Stimulated activated CD4-positive, alpha-beta T cell treated with anti-CD3 and anti-CD28 coated beads, TNF-alpha, amount 100 ng/mL, for 48 hours (primary cell): ENCODE results near the gene PCLO.
"Not testable (repeated sequence)": the region's sequence is repeated elsewhere in the genome, so short reads cannot be mapped to it uniquely, and the experiment has no call there.

ENCODE experiments used
- DNase-seq, 3 donors: peaks; one replicate each; pipeline ENCODE4 v3.0.0-alpha.2; 2020; ENCODE audit warnings: low read depth in 3 of 3

Gene PCLO

GRCh38 chr7:83142365-83142764, 20.3 kb downstream of the PCLO start:
- DNase-seq: no peak

- DNase-seq: no peak
Measured at GRCh38 chr7:83141927-83142326, 20.8 kb downstream of the PCLO start.

- no peak for DNase-seq
Measured at GRCh38 chr7:83130623-83131545, 31.8 kb downstream of the PCLO start.

- DNase-seq: no peak
Measured at GRCh38 chr7:83130191-83130590, 32.5 kb downstream of the PCLO start.

GRCh38 chr7:83119494-83119893, 43.2 kb downstream of the PCLO start:
- no peak for DNase-seq

- no peak for DNase-seq
Measured at GRCh38 chr7:83119026-83119382, 43.7 kb downstream of the PCLO start.

GRCh38 chr7:83118347-83119025, 44.2 kb downstream of the PCLO start:
- no peak for DNase-seq

GRCh38 chr7:83117466-83117865, 45.2 kb downstream of the PCLO start:
- no peak for DNase-seq

GRCh38 chr7:83111391-83111790, 51.3 kb downstream of the PCLO start:
- no peak for DNase-seq

GRCh38 chr7:83109352-83109751, 53.3 kb downstream of the PCLO start:
- no peak for DNase-seq

GRCh38 chr7:83105948-83106347, 56.7 kb downstream of the PCLO start:
- DNase-seq: no peak

- no peak for DNase-seq
Measured at GRCh38 chr7:83105063-83105462, 57.6 kb downstream of the PCLO start.

GRCh38 chr7:83101530-83101929, 61.2 kb downstream of the PCLO start:
- DNase-seq: no peak

- no peak for DNase-seq
Measured at GRCh38 chr7:83096065-83096580, 66.6 kb downstream of the PCLO start.

GRCh38 chr7:83085299-83085698, 77.4 kb downstream of the PCLO start:
- no peak for DNase-seq

GRCh38 chr7:83079879-83080278, 82.8 kb downstream of the PCLO start:
- DNase-seq: not testable (repeated sequence)

GRCh38 chr7:83077328-83077727, 85.4 kb downstream of the PCLO start:
- no peak for DNase-seq

- DNase-seq: no peak
Measured at GRCh38 chr7:83072576-83073517, 89.8 kb downstream of the PCLO start.

- no peak for DNase-seq
Measured at GRCh38 chr7:83065714-83066113, 97.0 kb downstream of the PCLO start.

GRCh38 chr7:83060218-83060617, 102.5 kb downstream of the PCLO start:
- DNase-seq: no peak

GRCh38 chr7:83058667-83059066, 104.0 kb downstream of the PCLO start:
- DNase-seq: no peak

- no peak for DNase-seq
Measured at GRCh38 chr7:83055197-83055596, 107.5 kb downstream of the PCLO start.
